Measurements from ENCODE around the gene CBY1.
"Not testable (repeated sequence)": the region's sequence is repeated elsewhere in the genome, so short reads cannot be mapped to it uniquely, and the experiment has no call there.

CBY1 gene

GRCh38 chr22:38656256-38657044 is at the start of gene CBY1, which contains the start of gene FAM227A:
CBY1 (plus strand) TSS chr22:38656638; CDS start chr22:38668055, 11,417 bp downstream.
FAM227A (minus strand) TSS chr22:38656392; CDS start chr22:38650168, 6,224 bp downstream.
- DNase-seq: peak; percentile 91

GRCh38 chr22:38607680-38608079 is 48.8 kb upstream of the CBY1 start:
- DNase-seq: no peak

GRCh38 chr22:38608992-38609750 is 47.3 kb upstream of the CBY1 start:
- DNase-seq: no peak

- no peak for DNase-seq
These were observed 46.2 kb upstream of the CBY1 start for GRCh38 chr22:38610234-38610633.

- no peak for DNase-seq
These were observed 44.9 kb upstream of the CBY1 start for GRCh38 chr22:38611559-38611958.

- no peak for DNase-seq
These were observed 44.0 kb upstream of the CBY1 start for GRCh38 chr22:38612217-38613006.

GRCh38 chr22:38613588-38613987 is 42.9 kb upstream of the CBY1 start:
- DNase-seq: no peak

- no peak for DNase-seq
These were observed 41.9 kb upstream of the CBY1 start for GRCh38 chr22:38614332-38615063.

- not testable (repeated sequence) for DNase-seq
These were observed 41.4 kb upstream of the CBY1 start for GRCh38 chr22:38615064-38615405.

- DNase-seq: no peak
These were observed 38.2 kb upstream of the CBY1 start for GRCh38 chr22:38618258-38618657.

GRCh38 chr22:38618682-38619081 is 37.8 kb upstream of the CBY1 start:
- DNase-seq: no peak

- DNase-seq: peak; percentile 31
These were observed 33.1 kb upstream of the CBY1 start for GRCh38 chr22:38623351-38623750.

GRCh38 chr22:38628444-38628843 is 28.0 kb upstream of the CBY1 start:
- DNase-seq: no peak

- DNase-seq: no peak
These were observed 27.3 kb upstream of the CBY1 start for GRCh38 chr22:38629108-38629507.

- DNase-seq: no peak
These were observed 24.7 kb upstream of the CBY1 start for GRCh38 chr22:38631724-38632123.

- no peak for DNase-seq
These were observed 23.9 kb upstream of the CBY1 start for GRCh38 chr22:38632528-38632927.

GRCh38 chr22:38638216-38638615 is 18.2 kb upstream of the CBY1 start:
- no peak for DNase-seq

GRCh38 chr22:38638728-38639127 is 17.7 kb upstream of the CBY1 start:
- no peak for DNase-seq

GRCh38 chr22:38641476-38642040 is 14.9 kb upstream of the CBY1 start:
- no peak for DNase-seq

GRCh38 chr22:38644245-38644644 is 12.2 kb upstream of the CBY1 start:
- DNase-seq: not testable (repeated sequence)

- DNase-seq: no peak
These were observed 11.0 kb upstream of the CBY1 start for GRCh38 chr22:38645430-38645829.

GRCh38 chr22:38649841-38650522 is 6.5 kb upstream of the CBY1 start:
- DNase-seq: no peak
